Glomerular visceral epithelial cell (primary cell): ENCODE measurements around the gene RGS12.

Experiments
- DNase-seq: peaks from one replicate; pipeline ENCODE4 v3.0.0-alpha.2; 2016; ENCODE audit errors: extremely low spot score

The RGS12 gene, protein sequence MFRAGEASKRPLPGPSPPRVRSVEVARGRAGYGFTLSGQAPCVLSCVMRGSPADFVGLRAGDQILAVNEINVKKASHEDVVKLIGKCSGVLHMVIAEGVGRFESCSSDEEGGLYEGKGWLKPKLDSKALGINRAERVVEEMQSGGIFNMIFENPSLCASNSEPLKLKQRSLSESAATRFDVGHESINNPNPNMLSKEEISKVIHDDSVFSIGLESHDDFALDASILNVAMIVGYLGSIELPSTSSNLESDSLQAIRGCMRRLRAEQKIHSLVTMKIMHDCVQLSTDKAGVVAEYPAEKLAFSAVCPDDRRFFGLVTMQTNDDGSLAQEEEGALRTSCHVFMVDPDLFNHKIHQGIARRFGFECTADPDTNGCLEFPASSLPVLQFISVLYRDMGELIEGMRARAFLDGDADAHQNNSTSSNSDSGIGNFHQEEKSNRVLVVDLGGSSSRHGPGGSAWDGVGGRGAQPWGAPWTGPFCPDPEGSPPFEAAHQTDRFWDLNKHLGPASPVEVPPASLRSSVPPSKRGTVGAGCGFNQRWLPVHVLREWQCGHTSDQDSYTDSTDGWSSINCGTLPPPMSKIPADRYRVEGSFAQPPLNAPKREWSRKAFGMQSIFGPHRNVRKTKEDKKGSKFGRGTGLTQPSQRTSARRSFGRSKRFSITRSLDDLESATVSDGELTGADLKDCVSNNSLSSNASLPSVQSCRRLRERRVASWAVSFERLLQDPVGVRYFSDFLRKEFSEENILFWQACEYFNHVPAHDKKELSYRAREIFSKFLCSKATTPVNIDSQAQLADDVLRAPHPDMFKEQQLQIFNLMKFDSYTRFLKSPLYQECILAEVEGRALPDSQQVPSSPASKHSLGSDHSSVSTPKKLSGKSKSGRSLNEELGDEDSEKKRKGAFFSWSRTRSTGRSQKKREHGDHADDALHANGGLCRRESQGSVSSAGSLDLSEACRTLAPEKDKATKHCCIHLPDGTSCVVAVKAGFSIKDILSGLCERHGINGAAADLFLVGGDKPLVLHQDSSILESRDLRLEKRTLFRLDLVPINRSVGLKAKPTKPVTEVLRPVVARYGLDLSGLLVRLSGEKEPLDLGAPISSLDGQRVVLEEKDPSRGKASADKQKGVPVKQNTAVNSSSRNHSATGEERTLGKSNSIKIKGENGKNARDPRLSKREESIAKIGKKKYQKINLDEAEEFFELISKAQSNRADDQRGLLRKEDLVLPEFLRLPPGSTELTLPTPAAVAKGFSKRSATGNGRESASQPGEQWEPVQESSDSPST (N-terminal part only)

DNA sequence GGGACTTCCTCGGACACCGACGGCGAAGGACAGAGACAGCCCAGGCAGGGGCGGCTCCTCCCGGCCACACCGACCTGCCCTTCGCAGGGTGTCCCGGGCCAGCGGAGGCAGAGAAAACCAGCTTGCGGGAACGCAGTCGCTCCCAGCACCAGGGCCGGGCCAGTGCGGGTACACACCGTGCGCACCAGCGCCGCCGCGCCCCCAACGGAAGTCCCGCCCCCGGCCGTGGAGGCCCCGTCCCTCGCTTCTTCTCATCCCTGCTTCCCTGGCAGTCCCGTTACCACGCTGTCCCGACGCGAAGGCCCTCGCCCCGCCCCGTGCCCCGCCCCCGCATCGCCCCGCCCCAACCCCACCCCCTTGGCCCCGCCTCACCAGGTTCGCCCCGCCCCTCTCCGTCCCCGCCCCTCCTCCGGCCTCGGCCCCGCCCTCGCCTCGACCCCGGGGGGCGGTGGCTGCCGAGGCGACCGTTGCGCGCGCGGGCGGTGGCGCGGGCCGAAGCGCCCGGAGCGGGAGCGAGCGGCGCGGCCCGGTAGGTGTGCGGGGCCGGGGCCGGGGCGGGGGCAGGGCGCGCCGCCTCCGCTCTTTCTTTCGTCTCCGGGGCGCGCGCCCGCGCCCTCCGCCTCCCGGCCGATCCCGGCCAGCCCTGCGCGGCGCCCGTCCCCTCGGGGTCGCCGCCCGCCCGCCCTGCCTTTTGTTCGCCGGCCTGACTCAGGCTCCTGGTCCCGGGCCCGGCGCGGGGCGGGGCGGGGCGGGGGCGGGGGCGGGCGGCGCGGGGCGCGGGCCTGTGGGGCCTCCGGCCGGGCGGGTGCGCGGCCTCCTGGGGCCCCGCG is at the start of gene RGS12:
RGS12 (plus strand) TSS at position 451 of the 830 bp plus-strand sequence. CDS start 23,150 bp downstream, outside the sequence.
- peak; percentile 95 for DNase-seq

DNA sequence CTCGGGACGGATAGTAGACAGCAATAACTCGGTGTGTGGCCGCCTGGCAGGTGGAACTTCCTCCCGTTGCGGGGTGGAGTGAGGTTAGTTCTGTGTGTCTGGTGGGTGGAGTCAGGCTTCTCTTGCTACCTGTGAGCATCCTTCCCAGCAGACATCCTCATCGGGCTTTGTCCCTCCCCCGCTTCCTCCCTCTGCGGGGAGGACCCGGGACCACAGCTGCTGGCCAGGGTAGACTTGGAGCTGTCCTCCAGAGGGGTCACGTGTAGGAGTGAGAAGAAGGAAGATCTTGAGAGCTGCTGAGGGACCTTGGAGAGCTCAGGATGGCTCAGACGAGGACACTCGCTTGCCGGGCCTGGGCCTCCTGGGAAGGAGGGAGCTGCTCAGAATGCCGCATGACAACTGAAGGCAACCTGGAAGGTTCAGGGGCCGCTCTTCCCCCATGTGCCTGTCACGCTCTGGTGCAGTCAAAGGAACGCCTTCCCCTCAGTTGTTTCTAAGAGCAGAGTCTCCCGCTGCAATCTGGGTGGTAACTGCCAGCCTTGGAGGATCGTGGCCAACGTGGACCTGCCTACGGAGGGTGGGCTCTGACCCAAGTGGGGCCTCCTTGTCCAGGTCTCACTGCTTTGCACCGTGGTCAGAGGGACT is 49.6 kb upstream of the RGS12 start:
- no peak for DNase-seq

DNA sequence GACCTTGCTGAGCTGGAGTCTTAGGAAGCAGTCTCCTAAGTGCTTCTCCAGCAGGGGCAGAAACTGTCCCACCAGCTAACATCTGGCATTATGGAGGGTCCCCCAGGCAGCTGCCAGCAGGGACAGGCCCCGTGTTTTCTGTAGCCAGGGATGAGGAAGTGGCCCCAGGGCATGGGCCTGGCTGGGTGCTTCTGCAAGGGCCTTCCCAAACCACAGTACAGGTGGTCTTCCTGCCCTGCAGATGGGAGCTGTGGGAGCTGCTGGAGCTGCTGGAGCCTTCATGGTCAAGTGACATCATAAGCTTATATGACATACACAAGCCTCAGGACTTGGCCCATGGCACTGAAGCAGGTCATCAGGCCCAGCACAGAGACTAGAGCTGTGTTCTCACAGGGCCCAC is 48.8 kb upstream of the RGS12 start:
- no peak for DNase-seq

DNA sequence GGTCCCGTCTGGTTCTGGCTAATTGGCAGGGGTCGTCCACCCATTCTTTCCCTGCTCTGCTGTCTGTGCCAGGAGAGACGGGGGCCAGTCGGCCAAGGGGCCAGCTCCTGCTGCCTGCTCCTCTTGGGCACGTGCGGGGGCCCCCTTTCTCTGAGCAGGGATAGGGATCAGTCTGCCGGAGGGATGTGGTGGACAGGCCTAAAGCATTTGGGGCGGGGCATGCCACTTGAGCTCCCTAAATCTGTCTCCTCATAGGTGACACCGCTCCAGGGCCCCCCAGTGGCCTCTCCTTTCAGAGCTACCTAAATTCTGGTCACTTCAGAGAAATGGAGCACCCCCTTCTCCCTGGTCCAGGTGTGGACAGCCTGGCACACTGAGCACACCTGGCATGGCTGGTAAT is 48.1 kb upstream of the RGS12 start:
- no peak for DNase-seq

DNA sequence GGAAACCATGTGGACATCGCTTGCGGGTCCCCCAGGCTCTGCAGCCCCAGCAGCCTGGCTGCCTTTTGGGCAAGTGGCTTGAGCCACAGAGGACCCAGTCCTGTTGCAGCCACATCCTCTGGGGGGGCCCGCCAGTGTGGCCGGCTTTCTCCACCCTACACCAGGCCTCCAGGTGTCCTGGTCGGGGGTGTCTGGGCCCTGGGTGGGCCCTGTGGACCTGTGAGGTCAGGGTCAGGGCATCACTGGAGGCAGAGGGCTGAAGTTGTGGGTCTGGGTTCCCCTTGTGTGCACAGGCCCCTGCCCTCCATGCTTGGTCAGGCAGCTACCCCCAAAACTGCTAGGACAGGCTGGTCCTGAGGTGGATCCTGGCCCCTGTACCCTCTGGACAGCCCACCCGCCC is 47.1 kb upstream of the RGS12 start:
- no peak for DNase-seq

DNA sequence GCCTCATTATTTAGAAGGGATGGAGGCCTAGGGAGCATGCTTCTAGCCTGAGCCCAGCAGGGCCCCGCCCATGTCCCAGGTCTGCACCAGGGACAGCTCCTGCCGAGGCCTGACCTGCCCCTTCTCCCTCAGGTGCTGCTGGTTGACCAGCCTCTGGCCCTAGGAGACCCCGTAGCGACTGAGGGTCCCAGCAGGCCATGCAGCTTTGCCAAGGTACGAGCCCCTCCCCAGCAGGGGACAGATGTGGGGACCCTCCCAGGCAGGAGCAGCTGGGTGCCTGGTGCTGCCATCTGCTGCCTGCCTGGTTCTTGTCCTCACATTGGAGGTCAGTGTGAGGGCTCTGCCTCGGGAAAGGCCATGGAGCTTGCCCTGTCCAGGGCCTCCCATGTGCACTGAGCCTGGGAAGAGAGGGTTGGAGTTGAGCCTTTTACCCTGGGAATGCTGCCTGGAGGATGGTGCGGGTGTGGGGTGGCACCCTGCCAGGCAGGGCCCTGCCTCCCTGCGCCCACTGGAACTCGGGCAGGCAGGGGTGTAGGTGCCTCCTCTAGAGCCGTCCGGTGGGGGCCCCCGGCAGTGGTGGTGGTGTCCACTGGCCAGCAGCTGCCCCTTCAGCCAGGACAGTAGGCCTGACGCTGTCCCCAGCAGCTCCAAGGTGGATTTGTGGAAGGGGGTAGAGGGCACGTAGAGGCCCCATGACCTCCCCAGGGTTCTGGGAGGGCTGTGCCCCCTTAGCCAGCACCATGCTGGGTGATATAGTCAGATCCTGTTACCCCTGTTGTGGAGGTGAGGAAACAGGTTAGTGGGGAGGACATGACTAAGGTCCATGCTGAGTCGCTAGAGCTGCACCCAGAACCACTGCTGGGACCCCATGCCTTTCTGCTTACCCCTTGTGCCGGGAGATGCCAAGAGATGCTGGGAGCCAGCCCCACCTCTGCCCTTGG is 46.1 kb upstream of the RGS12 start:
- no peak for DNase-seq

DNA sequence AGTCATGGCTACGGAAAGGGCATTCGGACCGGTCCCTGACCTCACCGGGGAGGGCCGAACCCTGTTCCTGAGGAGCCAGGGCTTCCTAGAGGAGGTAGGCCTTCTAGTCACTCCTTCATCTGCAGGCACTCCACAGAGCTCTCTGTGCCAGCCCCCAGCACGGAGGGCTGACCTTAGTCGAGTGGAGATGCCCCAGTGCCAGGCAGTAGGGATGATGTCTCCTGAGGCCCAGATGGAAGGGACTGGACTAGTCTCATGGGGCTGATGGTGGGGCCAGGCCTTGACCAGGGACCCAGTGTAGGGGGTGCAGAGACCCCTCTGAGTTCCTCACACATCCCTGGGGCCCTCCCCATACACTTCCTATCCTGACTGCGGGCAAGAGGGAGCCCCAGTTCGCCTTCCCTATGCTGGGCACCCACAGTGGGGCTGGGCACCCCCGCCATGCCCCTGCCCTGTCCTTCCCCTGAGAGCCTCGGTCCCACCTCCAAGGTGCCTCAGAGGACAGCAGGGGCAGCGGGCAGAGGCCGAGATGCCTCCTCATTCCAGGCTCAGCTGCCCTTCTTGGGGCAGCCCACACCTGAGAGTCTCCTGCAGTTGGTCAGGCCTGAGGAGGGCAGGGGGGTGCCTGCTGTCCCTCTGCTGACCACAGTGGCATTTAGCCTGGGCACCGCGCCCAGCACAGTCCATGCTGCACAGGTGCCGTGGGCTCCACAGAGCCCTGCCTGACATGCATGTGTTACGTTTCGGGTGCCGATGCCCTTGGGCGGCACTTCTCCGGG is 45.2 kb upstream of the RGS12 start:
- DNase-seq: no peak

DNA sequence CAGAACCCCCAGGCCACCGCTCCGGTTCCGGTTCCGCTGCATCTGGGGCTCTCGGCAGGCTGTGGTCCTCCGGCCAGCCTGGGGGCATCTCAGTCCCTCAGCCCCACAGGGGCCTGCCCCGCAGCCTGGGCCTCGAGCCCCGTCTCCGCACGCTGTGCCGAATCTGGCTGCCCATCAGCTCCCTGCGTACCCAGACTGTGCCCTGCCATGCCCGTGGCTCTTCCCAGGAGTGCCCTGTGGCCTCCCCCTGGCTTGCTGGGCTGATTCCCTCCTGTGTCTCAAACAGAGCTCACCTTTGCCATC is 44.7 kb upstream of the RGS12 start:
- no peak for DNase-seq

DNA sequence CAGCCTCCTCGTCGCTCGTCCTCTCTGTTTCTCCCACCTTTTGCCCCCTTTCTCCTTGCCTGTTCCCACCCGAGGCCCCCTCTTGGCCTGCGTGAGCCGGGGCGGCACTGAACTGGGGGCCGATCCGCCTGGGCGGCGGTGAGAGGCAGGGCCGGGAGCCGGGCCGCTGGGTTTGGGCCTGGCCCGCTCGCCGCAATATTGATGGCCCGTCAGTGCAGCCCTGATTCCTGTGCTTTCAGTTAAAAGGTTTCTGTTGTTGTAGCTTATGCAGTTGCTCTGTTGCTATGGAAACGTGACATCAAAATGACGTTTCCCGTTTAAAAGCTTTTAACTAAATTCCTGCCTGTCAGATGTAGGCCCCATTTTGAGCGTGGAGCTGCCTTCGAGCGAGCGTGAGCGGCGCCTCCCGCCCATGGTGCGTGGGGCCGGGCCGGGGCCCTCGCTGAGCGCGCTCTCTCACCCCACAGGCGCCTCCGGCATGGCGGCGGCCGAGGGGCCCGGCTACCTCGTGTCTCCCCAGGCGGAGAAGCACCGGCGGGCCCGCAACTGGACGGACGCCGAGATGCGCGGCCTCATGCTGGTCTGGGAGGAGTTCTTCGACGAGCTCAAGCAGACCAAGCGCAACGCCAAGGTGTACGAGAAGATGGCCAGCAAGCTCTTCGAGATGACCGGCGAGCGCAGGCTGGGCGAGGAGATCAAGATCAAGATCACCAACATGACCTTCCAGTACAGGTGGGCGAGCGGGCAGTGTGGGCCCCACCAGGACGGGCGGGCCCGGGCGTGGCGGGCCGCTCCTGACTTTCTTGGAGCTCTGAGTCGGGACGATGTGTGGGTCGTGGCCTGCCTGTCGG is 43.8 kb upstream of the RGS12 start, which contains the start of gene MSANTD1:
MSANTD1 (plus strand) TSS at position 349 of the 851 bp plus-strand sequence; CDS start at position 413, 64 bp downstream.
- no peak for DNase-seq

DNA sequence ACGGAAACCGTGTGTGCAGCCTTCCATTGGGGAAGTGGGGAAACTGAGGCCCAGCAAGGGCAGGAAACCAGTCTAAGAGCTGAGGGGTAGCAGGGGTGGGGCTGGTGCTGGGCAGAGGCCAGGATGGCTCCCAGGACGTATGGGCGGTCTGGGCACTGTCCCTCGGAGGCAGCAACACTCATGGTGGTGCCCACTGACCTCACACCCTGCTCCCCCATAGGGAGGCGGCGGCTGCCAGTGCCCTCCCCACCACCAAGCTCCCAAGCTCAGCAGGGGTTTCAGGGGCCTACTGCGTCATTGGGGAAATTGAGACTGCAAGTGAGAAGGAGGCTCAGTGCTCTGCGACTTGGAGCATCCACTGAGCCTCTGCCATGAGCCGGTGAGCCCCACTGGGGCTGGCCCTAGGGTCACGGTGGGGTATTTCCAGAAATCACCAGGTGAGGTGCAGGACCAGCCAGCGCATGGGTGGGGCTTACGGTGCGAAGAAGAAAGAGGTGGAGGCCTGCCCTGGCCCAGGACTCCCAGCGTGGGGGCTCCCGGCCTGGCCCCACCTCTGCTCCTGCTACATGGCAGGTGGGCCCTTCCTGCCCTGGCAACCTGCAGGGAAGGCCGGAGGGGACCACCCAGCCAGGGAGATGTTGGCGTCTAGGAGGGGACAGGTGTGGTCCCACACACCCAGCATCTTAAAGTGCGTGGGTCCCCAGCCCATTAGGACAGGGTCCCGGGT is 42.9 kb upstream of the RGS12 start:
- DNase-seq: no peak

DNA sequence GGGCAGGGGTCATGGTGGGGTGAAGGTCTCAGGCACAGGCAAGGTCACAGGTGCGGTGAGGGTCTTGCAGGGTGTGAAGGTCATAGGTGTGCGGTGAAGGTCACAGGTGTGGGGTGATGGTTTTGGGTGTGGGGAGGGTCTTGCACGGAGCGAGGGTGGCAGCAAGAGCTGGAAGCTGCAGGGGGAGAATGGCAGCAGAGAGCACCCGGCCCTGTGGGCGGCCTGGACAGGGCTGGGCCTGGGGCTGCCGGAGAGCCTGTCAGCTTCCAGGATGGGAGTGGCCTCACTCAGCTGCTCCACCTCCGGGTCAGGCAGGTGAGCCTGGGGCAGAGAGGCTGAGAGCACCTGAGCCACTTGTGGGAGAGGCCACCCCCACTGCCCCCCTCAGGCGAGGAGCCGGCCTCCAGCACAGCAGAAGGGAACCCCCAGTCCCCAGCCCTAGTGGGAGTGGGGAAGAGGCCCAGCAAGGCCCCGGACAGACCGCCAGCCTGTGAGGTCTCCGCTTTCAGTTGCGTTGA is 42.3 kb upstream of the RGS12 start:
- DNase-seq: no peak

DNA sequence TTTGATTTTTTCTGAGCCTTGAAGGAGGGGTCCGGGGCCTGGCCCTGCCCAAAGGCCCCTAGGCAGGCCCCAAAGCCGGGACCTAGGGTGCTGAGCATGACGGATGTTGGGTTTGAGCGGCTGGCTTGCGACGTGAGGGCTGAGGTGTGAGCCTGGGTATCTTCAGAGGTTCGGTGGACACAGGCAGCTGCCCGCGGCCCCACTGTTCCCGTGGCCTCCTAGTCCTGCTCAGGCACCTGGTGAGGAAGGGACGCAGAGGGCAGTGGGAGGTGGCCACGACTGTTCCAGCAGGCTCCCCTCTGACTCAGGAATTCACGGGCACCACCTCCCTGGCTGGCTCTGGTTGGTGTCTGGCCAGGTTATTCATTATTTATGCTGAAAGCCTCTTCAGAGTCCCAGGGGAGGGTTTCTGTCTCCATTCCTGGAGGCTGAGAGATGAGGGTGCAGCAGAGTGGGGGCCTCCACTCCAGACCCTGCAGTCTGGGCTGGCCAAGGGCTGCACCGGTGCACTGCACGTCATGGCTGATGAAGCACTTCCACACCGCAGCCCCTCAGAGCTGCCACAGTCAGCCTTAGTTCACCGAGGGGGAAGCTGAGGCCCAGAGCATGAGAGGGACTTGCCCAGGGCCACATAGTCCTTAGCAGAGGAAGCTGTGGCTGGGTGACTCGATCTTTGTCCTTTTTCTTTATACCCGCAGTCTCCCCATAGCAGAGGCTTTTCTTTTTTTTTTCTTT is 41.7 kb upstream of the RGS12 start:
- peak; percentile 54 for DNase-seq

DNA sequence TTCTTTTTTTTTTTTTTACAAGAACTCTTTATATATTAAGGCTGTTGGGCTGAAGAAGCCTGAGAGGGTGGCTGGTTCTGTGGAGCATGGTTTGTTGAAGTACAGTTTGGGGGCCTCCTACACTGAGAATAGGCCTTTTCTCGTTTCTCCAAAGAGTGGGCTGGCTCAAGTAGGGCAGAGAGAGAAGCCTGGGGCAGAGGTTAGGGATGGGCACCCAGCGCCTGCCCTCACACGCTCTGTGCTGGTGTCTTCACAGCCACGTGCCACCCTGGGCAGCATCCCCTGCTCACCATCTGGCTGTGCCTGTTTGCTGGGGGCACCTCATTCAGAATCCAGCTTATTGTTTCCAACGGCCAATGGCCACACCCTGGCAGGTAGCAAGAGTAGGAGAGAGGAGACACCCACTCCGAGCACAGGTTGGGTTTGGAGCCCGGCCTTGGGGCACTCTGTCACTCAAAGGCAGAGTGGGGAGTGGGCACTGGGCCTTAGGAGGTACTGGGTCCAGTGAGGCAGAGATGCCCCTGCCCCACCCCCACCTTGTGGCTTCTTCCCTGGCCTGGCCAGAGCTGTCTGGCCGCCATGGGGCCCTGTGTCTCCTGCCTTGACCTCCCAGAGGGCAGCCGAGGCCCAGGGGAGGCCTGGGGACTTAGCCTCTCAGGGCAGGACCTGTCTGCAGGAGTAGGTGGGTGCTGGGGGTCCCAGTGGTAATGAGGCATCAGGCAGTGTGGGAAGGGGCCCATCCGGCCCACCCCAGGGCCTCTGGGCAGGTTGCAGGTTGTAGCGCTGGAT is 40.9 kb upstream of the RGS12 start:
- DNase-seq: no peak

DNA sequence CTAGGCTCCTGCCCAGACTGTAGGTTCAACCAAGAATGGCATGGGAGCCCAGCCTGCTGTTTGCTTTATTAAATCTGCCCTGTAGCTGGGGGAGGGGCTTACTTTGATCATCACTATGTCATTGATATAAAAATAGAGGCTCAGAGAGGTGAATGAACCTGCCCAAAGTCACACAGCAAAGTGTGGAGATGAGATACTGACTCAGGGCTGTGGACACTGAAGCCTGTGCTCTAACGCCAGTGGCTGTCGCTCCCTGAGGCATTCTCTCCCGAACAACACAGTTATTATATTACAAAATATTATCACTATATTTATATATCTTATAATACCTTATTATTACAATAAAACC is 40.4 kb upstream of the RGS12 start:
- no peak for DNase-seq

DNA sequence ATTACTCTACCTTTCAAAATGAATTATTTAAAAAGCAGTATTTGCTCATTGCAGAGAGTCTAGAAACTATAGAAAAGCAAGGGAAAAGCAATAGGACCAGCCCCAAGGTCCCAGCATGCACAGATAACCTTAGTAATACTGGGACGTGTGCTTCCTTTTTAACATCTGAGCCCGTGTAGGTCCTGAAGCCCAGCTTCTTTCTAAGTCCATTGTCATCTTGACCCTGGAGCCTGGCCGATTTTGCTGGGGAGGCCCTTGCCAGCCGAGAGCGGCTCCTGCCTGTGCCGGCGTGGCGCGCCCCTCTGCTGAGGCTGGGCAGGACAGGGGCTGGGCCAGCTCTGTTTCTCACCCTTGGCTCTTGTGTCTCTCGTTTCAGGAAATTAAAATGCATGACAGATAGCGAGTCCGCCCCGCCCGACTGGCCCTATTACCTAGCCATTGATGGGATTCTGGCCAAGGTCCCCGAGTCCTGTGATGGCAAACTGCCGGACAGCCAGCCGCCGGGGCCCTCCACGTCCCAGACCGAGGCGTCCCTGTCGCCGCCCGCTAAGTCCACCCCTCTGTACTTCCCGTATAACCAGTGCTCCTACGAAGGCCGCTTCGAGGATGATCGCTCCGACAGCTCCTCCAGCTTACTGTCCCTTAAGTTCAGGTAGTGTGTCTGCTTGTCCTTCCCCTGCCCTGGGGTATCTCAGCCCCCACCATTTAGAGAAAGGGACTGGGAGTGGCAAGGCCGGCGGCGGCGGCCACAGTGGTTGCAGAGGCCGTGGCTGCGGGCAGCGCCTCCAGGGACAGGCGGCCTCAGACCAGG is 39.8 kb upstream of the RGS12 start:
- no peak for DNase-seq
